GM10248 (cell line): ENCODE measurements around the gene CHST15.

ENCODE experiments used
- CTCF ChIA-PET: fragments of 300-600 bp; sonication (Branson Sonifier 250); formaldehyde crosslinking; extraction: SDS; loops from one replicate; lab custom pipeline; 2021; ENCODE audit warnings: antibody characterized with exemption; lab: Yijun Ruan, JAX
- POLR2A ChIA-PET: fragments of 350-650 bp; sonication (Branson Sonifier 250); formaldehyde crosslinking; extraction: SDS; loops from one replicate; lab custom pipeline; 2020; ENCODE audit warnings: antibody characterized with exemption; lab: Yijun Ruan, JAX
- DNase-seq: peaks from one replicate; pipeline ENCODE4 v3.0.0; 2012; ENCODE audit errors: extremely low spot score
- TF ChIP-seq, protein P1 (sequence below): IDR thresholded peaks from 2 replicates; pipeline ENCODE4 v1.5.1; 2012; ENCODE audit warnings: mild to moderate bottlenecking, low read depth; ENCODE audit errors: extremely low read depth, missing control alignments, control extremely low read depth

Gene CHST15

GRCh38 chr10:124000792-124001201 lies 92.6 kb downstream of the CHST15 start:
- TF ChIP-seq, protein P1, sequence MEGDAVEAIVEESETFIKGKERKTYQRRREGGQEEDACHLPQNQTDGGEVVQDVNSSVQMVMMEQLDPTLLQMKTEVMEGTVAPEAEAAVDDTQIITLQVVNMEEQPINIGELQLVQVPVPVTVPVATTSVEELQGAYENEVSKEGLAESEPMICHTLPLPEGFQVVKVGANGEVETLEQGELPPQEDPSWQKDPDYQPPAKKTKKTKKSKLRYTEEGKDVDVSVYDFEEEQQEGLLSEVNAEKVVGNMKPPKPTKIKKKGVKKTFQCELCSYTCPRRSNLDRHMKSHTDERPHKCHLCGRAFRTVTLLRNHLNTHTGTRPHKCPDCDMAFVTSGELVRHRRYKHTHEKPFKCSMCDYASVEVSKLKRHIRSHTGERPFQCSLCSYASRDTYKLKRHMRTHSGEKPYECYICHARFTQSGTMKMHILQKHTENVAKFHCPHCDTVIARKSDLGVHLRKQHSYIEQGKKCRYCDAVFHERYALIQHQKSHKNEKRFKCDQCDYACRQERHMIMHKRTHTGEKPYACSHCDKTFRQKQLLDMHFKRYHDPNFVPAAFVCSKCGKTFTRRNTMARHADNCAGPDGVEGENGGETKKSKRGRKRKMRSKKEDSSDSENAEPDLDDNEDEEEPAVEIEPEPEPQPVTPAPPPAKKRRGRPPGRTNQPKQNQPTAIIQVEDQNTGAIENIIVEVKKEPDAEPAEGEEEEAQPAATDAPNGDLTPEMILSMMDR = no peak

DNA sequence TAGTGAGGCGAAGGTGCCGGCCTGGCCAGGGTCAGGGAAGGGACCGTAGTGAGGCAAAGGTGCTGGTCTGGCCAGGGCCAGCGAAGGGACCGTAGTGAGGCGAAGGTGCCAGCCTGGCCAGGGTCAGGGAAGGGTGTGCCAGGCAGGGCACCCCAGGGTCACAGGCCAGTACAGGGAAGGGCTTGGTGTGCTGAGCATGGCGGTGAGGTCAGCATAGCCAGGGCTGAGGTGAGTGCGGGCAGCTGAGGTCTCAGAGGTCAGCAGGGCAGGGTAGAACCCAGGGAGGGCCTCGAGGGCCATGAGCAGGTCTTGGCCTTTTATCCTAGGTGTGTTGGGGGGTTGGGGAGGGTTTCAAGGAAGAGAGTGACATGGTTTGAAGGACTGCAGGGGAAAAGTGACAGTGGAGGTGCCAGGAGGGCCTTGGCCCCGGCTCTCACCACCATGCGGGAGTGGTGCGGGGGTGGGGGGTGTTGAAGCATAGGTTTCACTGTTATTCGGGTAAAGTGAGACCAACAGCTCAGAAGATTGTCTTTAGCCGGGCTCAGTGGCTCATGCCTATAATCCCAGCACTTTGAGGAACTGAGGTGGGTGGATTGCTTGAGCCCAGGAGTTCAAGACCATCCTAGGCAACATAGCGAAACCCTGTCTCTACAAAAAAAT lies 93.3 kb downstream of the CHST15 start:
- ChIA-PET CTCF (interaction anchor here (1.0 to 13.9 kb wide), 2 partner anchors 11 to 388 kb away, joined by 3 to 341 read pairs; no protein-coding TSS in a partner anchor), POLR2A (no interaction called here)
- DNase-seq = peak; percentile 13
- TF ChIP-seq, protein P1 = no peak

More at GRCh38 chr10:124000792-124001201, 92.6 kb downstream of the CHST15 start:
- ChIA-PET CTCF (interaction anchor here (1.0 to 13.9 kb wide), 2 partner anchors 10 to 387 kb away, joined by 3 to 341 read pairs; no protein-coding TSS in a partner anchor), POLR2A (no interaction called here)
- DNase-seq = peak; percentile 12

DNA sequence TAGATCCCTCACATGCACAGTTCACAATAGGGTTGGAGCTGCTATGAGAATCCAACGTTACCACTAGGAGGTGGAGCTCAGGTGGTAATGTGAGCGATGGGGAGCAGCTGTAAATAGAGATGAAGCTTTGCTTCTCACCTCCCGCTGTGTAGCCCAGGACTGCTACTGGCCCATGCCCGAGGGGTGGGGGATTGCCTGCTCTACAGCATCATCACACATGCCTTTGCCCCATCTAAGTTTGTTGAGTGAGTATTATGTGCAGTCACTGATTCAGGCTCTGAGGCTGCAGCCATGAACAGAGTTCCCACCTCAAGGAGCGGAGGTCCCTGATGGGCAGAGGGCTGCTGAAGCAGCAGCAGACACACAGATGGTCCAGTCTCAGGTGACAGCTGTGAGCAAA lies 94.1 kb downstream of the CHST15 start:
- TF ChIP-seq, protein P1 = no peak
- DNase-seq = no peak
- POLR2A ChIA-PET = no interaction called here
- CTCF ChIA-PET = interaction anchor here (13.9 kb wide), 1 partner anchor 389 kb away, joined by 341 read pairs; no protein-coding TSS in a partner anchor

GRCh38 chr10:123998197-123999141 lies 94.9 kb downstream of the CHST15 start:
- CTCF ChIA-PET = interaction anchor here (0.7 to 13.9 kb wide), 3 partner anchors 20 to 406 kb away, joined by 3 to 341 read pairs (median 3); no protein-coding TSS in a partner anchor
- peak; percentile 4 for DNase-seq
- TF ChIP-seq, protein P1 = no peak
- POLR2A ChIA-PET = no interaction called here

GRCh38 chr10:123997486-123998196 lies 95.8 kb downstream of the CHST15 start:
- ChIA-PET CTCF (interaction anchor here (0.7 to 13.9 kb wide), 5 partner anchors 16 to 412 kb away, joined by 3 to 341 read pairs (median 3); no protein-coding TSS in a partner anchor), POLR2A (no interaction called here)
- TF ChIP-seq, protein P1 = no peak
- DNase-seq = peak; percentile 20

- TF ChIP-seq, protein P1 = no peak
- ChIA-PET POLR2A (no interaction called here), CTCF (interaction anchor here (1.0 to 13.9 kb wide), 8 partner anchors 11 to 413 kb away, joined by 3 to 341 read pairs (median 3); no protein-coding TSS in a partner anchor)
- DNase-seq = no peak
Observed at GRCh38 chr10:123997013-123997412, 96.4 kb downstream of the CHST15 start.
